Measurements from ENCODE around the gene GPR101. TPM values are rescaled to one million over a fixed set of nuclear protein-coding genes. Genes with fewer than 3 reads are reported as not detected.

GPR101 gene
- total and polyA plus RNA-seq, 11 donors, result not detected

DNA sequence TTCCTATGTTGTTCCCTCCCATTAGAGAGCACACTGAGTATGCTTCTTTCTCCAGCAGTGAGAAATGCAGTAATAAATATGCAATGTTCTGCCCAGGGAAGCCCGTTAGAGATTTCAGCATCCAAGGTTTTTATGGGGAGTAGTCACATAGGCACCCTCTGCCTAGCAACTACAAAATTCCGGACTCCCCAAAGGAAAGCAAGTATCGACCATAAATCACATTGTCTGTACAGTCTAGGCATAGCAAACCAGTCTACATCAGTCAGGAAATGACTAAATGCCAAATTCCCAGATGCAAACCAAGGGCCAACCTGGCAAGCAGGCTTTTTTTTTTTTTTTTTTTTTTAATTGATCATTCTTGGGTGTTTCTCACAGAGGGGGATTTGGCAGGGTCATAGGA is 34.8 kb downstream of the GPR101 start:
- WGBS, 4 donors, result 47 to 58% (median 56%) methylated on average over 3 of the region's 3 CpGs
- TF ChIP-seq, protein P1, sequence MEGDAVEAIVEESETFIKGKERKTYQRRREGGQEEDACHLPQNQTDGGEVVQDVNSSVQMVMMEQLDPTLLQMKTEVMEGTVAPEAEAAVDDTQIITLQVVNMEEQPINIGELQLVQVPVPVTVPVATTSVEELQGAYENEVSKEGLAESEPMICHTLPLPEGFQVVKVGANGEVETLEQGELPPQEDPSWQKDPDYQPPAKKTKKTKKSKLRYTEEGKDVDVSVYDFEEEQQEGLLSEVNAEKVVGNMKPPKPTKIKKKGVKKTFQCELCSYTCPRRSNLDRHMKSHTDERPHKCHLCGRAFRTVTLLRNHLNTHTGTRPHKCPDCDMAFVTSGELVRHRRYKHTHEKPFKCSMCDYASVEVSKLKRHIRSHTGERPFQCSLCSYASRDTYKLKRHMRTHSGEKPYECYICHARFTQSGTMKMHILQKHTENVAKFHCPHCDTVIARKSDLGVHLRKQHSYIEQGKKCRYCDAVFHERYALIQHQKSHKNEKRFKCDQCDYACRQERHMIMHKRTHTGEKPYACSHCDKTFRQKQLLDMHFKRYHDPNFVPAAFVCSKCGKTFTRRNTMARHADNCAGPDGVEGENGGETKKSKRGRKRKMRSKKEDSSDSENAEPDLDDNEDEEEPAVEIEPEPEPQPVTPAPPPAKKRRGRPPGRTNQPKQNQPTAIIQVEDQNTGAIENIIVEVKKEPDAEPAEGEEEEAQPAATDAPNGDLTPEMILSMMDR (IDR thresholded peaks at IDR 0.05), result no peak
- no peak for TF ChIP-seq POLR2A (IDR thresholded peaks at IDR 0.05)
- ATAC-seq, result no peak

More for the DNA sequence above, 34.8 kb downstream of the GPR101 start:
- Histone ChIP-seq H3K9me3 (no peaks in the 10 kb centered on the region), H3K27ac (no peak overlapping the region), H3K36me3 (no peaks in the 10 kb centered on the region), H3K4me3 (no peak overlapping the region), H3K4me1 (no peaks in the 10 kb centered on the region), H3K27me3 (no peaks in the 10 kb centered on the region)
- no peak for DNase-seq
- intact Hi-C loops (cut with DNase I), result no loop called here

Other genes with a start within 250 kb of the GPR101 start
- 100 to 1,000 TPM in 3 of 9 donors, 10 to 100 TPM in 6; 65.0 to 182 (median 90.7) TPM for gene RBMX, start 153.3 kb downstream of the GPR101 start, total RNA-seq
- gene RBMX, start 153.3 kb downstream of the GPR101 start, polyA plus RNA-seq, result 10 to 100 TPM; 60.3 to 61.0 TPM